ENCODE data around the gene SDSL.

DNA sequence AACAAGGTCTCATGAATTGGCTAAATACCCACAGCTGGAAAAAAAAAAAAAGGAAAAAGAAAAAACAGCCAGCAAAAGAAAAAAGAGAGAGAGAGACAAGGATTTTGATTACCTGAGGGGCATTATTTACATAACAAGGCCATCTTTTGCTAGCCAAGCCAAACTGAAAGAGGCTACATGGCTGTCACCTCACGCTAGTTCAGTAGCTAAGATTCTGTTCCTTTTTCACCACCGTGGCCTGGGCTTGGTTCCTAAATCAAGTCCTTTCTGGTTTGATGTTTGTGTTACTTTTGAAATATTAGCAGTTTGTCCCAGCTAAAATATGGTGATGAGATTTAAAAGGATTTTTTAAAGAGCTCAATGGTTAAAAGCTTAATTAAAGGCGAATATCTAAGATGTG is 16.5 kb upstream of the SDSL start:
- no peak for TF ChIP-seq ZNF70 (CRISPR knock-in tag; IDR thresholded peaks at IDR 0.05)
- TF ChIP-seq, protein P1, sequence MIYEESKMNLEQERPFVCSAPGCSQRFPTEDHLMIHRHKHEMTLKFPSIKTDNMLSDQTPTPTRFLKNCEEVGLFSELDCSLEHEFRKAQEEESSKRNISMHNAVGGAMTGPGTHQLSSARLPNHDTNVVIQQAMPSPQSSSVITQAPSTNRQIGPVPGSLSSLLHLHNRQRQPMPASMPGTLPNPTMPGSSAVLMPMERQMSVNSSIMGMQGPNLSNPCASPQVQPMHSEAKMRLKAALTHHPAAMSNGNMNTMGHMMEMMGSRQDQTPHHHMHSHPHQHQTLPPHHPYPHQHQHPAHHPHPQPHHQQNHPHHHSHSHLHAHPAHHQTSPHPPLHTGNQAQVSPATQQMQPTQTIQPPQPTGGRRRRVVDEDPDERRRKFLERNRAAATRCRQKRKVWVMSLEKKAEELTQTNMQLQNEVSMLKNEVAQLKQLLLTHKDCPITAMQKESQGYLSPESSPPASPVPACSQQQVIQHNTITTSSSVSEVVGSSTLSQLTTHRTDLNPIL (CRISPR knock-in tag; IDR thresholded peaks at IDR 0.05; ENCODE audit: low read depth): no peak
- TF ChIP-seq, protein P2, sequence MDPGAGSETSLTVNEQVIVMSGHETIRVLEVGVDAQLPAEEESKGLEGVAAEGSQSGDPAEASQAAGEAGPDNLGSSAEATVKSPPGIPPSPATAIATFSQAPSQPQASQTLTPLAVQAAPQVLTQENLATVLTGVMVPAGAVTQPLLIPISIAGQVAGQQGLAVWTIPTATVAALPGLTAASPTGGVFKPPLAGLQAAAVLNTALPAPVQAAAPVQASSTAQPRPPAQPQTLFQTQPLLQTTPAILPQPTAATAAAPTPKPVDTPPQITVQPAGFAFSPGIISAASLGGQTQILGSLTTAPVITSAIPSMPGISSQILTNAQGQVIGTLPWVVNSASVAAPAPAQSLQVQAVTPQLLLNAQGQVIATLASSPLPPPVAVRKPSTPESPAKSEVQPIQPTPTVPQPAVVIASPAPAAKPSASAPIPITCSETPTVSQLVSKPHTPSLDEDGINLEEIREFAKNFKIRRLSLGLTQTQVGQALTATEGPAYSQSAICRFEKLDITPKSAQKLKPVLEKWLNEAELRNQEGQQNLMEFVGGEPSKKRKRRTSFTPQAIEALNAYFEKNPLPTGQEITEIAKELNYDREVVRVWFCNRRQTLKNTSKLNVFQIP (CRISPR knock-in tag; IDR thresholded peaks at IDR 0.05; ENCODE audit: borderline replicate concordance, low read depth): no peak
- TF ChIP-seq ZFP3 (CRISPR knock-in tag; IDR thresholded peaks at IDR 0.05): no peak
